Measurements from ENCODE around the gene PDHB.

GRCh38 chr3:58463942-58464271 lies 30.3 kb upstream of the PDHB start:
- no peak for TF ChIP-seq POLR2A (IDR thresholded peaks at IDR 0.05)
- TF ChIP-seq POLR2AphosphoS5 (IDR thresholded peaks at IDR 0.05; ENCODE audit: insufficient read depth in 1 of 2, low read depth in 1 of 2) = no peak
- TF ChIP-seq CTCF (IDR thresholded peaks at IDR 0.05) = no peak

All from vagina (tissue), 2 donors.